Keratinocyte (primary cell): ENCODE results near the gene STEAP1B. TPM values are rescaled to one million over a fixed set of nuclear protein-coding genes. Genes with fewer than 3 reads are reported as not detected.

ENCODE experiments used
- DNase-seq: peaks from one replicate; pipeline ENCODE4 v3.0.0-alpha.2; 2011; ENCODE audit warnings: low read depth, missing footprints, low spot score
- FAIRE-seq: peaks from 2 replicates; lab custom pipeline; 2011; peaks lifted over from hg19 to GRCh38; lab: Jason Lieb, UNC
- H2AFZ ChIP-seq: 2 replicates; pipeline ENCODE4 v1.6.0; 2012; ENCODE audit warnings: low read length, control low read depth, inconsistent platforms; ENCODE audit not compliant: control insufficient read depth
- H3K27ac ChIP-seq: 2 replicates; pipeline ENCODE4 v1.5.1; 2011; ENCODE audit warnings: low read length; ENCODE audit not compliant: control insufficient read depth, insufficient read depth
- H3K27me3 ChIP-seq: 3 replicates; pipeline ENCODE4 v1.6.0; 2011; ENCODE audit warnings: low read length; ENCODE audit not compliant: control insufficient read depth, insufficient read depth; ENCODE audit errors: extremely low read depth
- H3K36me3 ChIP-seq, 2 experiments: 2 replicates in 1 of 2; 3 replicates in 1 of 2; pipeline ENCODE4 v1.5.1; 2011; ENCODE audit warnings: low read length in 2 of 2, mild to moderate bottlenecking in 1 of 2; ENCODE audit not compliant: control insufficient read depth in 2 of 2, insufficient read depth in 2 of 2; ENCODE audit errors: extremely low read depth in 1 of 2
- H3K4me1 ChIP-seq: 3 replicates; pipeline ENCODE4 v1.5.1; 2011; ENCODE audit warnings: low read length; ENCODE audit not compliant: control insufficient read depth, insufficient read depth; ENCODE audit errors: extremely low read depth
- H3K4me2 ChIP-seq: 3 replicates; pipeline ENCODE4 v1.6.0; 2011; ENCODE audit warnings: low read depth, low read length; ENCODE audit not compliant: control insufficient read depth, insufficient read depth; ENCODE audit errors: extremely low read depth
- H3K4me3 ChIP-seq, 3 experiments: fragments of 200-600 bp in 1 of 3; sonication (generic) in 1 of 3; 2 replicates in 2 of 3; 3 replicates in 1 of 3; pipeline ENCODE4 v1.5.1; 2011 to 2016; ENCODE audit warnings: low read length in 3 of 3, mild to moderate bottlenecking in 3 of 3, control low read depth in 2 of 3, inconsistent platforms in 1 of 3, low read depth in 1 of 3, mixed read lengths in 1 of 3, mixed run types in 1 of 3, moderate library complexity in 1 of 3; ENCODE audit not compliant: control insufficient read depth in 2 of 3, insufficient read depth in 2 of 3; ENCODE audit errors: extremely low read depth in 1 of 3
- H3K79me2 ChIP-seq: 2 replicates; pipeline ENCODE4 v1.6.0; 2012; ENCODE audit warnings: low read length; ENCODE audit not compliant: control insufficient read depth, insufficient read depth
- H3K9ac ChIP-seq: 3 replicates; pipeline ENCODE4 v1.6.0; 2011; ENCODE audit warnings: low read length; ENCODE audit not compliant: control insufficient read depth, insufficient read depth; ENCODE audit errors: extremely low read depth
- H3K9me1 ChIP-seq: 3 replicates; pipeline ENCODE4 v1.6.0; 2011; ENCODE audit warnings: low read length; ENCODE audit not compliant: control insufficient read depth, insufficient read depth; ENCODE audit errors: extremely low read depth
- H3K9me3 ChIP-seq: 2 replicates; pipeline ENCODE4 v1.5.1; 2012; ENCODE audit warnings: low read depth, low read length; ENCODE audit not compliant: control insufficient read depth
- H4K20me1 ChIP-seq: 3 replicates; pipeline ENCODE4 v1.6.0; 2011; ENCODE audit warnings: low read length; ENCODE audit not compliant: control insufficient read depth, insufficient read depth; ENCODE audit errors: extremely low read depth
- CTCF ChIP-seq, 3 experiments: IDR thresholded peaks in 1 of 3; conservative IDR thresholded peaks in 1 of 3; optimal IDR thresholded peaks in 1 of 3; 2 replicates in 2 of 3; 3 replicates in 1 of 3; pipeline versions ENCODE3 to v1.5.1; 2011; ENCODE audit warnings: low read length in 3 of 3, mild to moderate bottlenecking in 3 of 3, moderate library complexity in 2 of 3, control low read depth in 1 of 3, inconsistent platforms in 1 of 3; ENCODE audit not compliant: insufficient read depth in 2 of 3; ENCODE audit errors: extremely low read depth in 1 of 3
- EZH2 ChIP-seq: IDR thresholded peaks from one replicate; pipeline ENCODE4 v1.6.1; 2012; ENCODE audit warnings: inconsistent platforms, mild to moderate bottlenecking, low read length, moderate library complexity
- dilution Hi-C: fragments of 300-500 bp; cut with MboI; formaldehyde crosslinking; loops from one replicate; pipeline ENCODE4 v1.7.0; 2020; ENCODE audit warnings: low sequenced_read_pairs; ENCODE audit not compliant: extremely low pct_ligation_motif_present
- polyA plus RNA-seq, 5 experiments: library from polyadenylated mRNA; depleted of rRNA in 3 of 5; stranded (reverse) in 3 of 5; stranded (forward) in 1 of 5; unstranded in 1 of 5; fragments of >200 nt; gene quantifications; 1 replicate in 1 of 5; 2 replicates in 3 of 5; 3 replicates in 1 of 5; pipeline versions ENCODE4 v1.2.1 to v1.2.3, GENCODE V29; 2011 to 2012; ENCODE audit warnings: missing spikeins in 2 of 5, low read depth in 1 of 5, low replicate concordance in 1 of 5

Gene STEAP1B
- polyA plus RNA-seq, 1 donor (not counting 4 experiments of a cell fraction or from before 2014, with no cell fraction given) = 18.9 TPM

DNA sequence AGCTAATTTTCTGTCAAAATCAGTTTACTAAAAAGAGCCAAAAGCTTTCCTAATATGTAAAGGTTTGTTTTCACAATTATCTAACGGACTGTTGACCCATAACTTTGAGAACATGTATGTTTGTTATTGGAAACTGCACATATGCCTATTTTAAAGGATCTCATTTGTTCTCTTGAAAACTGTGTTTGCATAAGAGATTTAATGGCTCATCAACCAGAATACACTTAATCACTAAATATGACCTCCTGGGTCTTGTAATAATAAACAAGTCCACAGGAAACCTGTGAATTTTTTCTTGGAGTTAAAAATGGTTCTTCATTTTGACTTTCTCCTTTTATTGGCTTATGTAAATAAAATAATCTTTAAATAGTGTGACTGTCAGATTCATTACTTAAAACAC, 48.3 kb upstream of the STEAP1B start:
- TF ChIP-seq CTCF (optimal IDR thresholded peaks at IDR 0.05 in 1 of 3, IDR thresholded peaks at IDR 0.05 in 1 of 3, conservative IDR thresholded peaks at IDR 0.05 in 1 of 3; ENCODE audit: extremely low read depth in 1 of 3, insufficient read depth in 2 of 3, low read length in 3 of 3) (no peak), EZH2 (no peak)
- no peak overlapping the region for H3K27ac ChIP-seq
- peaks cover 9% of the 10 kb centered on the region for H3K27me3 ChIP-seq
- H3K9me3 ChIP-seq = no peaks in the 10 kb centered on the region
- H4K20me1 ChIP-seq = no peaks in the 10 kb centered on the region
- no peaks in the 10 kb centered on the region for H3K36me3 ChIP-seq
- peaks cover 16% of the 10 kb centered on the region for H3K4me1 ChIP-seq
- no peak overlapping the region for H3K4me3 ChIP-seq
- no peak overlapping the region for H2AFZ ChIP-seq
- FAIRE-seq = no peak
- no peak for DNase-seq
- no peak overlapping the region for H3K4me2 ChIP-seq
- no peak overlapping the region for H3K9ac ChIP-seq
- dilution Hi-C loops = no loop called here
- no peaks in the 10 kb centered on the region for H3K79me2 ChIP-seq
- no peaks in the 10 kb centered on the region for H3K9me1 ChIP-seq

- Histone ChIP-seq H3K36me3 (no peaks in the 10 kb centered on the region), H2AFZ (no peak overlapping the region), H3K27ac (no peak overlapping the region), H3K4me1 (peaks cover 16% of the 10 kb centered on the region), H3K4me2 (no peak overlapping the region), H4K20me1 (no peaks in the 10 kb centered on the region), H3K79me2 (no peaks in the 10 kb centered on the region), H3K4me3 (no peak overlapping the region), H3K9ac (no peak overlapping the region), H3K9me1 (no peaks in the 10 kb centered on the region), H3K27me3 (peaks cover 9% of the 10 kb centered on the region), H3K9me3 (no peaks in the 10 kb centered on the region)
- TF ChIP-seq CTCF (optimal IDR thresholded peaks at IDR 0.05 in 1 of 3, IDR thresholded peaks at IDR 0.05 in 1 of 3, conservative IDR thresholded peaks at IDR 0.05 in 1 of 3; ENCODE audit: extremely low read depth in 1 of 3, insufficient read depth in 2 of 3, low read length in 3 of 3) = no peak
- dilution Hi-C loops = no loop called here
- DNase-seq = no peak
- no peak for FAIRE-seq
These were observed 46.8 kb upstream of the STEAP1B start for GRCh38 chr7:22546769-22547168.
